HG03135 (cell line): ENCODE results near the gene DISP3.

Source experiments
- ATAC-seq: cut with Tn5 transposase; IDR thresholded peaks from one replicate; pipeline ENCODE4 v1.9.1; 2021; ENCODE audit warnings: mild to moderate bottlenecking, moderate library complexity; ENCODE audit not compliant: unreplicated experiment

Gene DISP3

DNA sequence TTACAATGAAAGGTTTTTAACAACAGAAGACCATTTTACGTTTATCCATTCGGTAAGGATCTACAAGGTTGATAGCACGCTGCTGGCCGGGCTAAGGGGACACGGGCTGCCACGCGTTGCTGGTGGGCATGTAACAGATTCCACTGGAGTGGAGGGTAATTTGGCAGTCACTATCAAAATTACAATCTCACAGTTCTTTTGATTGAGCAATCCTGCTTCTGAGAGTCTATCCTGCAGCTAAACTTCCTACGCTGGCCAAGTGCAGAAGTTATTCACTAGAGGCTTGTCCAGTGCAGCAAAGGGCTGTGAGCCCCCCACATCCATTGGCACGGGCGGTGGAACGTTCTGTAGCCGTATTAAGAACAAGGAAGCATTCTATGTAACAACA, 61.8 kb downstream of the DISP3 start:
- no peak for ATAC-seq

DNA sequence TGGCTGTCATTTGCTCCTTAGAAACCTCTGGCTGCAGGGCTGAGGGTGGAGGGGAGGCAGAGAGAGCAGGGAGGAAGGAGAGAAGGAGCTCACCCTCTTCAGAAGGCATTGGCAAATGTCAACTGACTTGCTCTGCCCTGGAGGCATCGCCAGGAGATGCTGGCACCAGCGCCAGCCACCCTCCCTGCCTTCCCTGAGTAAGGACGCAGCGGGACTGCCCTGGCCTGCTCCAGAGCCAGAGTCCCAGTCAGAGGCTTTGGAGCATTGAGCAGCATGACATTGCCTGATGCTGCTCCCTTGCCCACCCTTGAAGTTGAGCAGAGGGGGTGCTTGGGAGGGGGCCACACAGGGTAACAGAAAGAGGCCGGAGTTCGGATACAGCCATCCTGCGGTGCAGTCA, 62.3 kb downstream of the DISP3 start:
- no peak for ATAC-seq

DNA sequence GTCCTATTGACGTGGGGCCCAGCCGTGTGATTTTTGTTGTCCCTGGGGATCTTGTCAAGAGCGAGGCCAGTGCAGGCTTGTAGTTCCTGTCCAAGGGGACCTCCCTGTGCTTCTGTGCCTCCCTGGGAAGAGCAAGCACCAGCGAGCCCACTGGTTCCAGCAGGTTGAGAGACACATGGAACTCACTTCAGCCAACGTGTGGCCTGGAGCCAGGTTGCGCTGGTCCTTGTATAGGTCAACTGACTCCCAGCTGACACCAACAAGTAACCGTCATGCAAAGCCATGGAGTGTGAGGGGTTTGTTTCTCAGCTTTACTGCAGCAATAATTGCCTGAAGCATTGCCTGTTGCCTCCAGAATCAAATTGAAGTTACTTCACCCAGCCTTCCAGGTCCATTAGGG, 63.0 kb downstream of the DISP3 start:
- ATAC-seq, result no peak

DNA sequence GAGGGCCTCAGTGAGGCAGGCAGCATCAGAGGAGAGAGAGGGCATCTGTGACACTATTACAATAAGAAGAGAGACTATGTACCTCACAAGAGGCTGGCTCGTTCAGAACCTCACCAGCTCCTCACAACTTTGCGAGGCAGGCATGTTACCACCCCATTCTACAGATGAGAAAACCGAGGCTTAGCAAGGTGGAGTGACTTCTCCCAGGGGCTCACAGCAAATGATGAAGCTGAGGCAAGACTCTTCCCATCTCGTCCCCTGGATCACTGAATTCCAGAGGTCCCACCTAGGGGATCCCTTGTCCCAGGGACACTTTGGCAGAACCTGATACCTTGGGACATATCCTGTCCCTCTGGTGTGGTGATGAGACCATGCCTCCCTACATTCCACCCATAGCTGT, 64.4 kb downstream of the DISP3 start:
- ATAC-seq, result no peak

DNA sequence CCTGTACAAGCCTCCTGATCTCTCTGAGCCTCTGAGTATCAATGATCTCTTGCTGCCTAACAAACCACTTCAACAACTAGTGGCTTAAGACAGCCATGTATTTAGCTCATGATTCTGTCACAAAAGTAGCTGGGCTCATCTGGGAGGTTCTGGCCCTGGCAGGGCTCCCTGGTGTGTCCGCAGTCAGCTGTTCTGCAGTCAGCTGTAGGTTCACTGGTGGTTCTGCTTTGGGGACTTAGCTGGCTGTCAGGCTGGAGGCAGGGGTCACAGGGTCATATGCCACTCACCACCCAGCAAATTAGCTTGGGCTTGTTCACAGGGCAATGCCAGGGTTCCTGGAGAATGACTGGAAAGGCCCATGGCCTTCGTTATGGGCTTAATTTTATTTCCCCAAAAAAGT, 64.8 kb downstream of the DISP3 start:
- no peak for ATAC-seq

DNA sequence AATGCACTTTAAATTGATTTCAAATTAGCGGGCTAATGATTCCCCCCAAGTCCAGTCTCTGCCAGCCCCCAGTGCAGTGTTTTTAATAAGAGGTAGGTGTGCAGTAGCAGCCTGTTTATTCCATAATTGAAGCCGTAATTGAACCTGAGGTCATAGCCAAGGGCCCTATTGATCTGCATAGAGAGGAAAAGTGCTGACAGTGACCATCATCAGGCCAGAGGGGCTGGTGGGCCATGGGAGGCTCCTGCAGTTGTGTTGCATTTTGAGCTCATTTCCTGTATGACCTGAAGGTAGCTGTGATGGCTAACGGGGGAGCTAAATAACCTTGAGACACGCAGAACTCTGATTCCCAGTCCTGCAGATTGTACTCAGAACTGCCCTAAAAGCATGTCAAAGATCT, 67.5 kb downstream of the DISP3 start:
- ATAC-seq, result no peak

DNA sequence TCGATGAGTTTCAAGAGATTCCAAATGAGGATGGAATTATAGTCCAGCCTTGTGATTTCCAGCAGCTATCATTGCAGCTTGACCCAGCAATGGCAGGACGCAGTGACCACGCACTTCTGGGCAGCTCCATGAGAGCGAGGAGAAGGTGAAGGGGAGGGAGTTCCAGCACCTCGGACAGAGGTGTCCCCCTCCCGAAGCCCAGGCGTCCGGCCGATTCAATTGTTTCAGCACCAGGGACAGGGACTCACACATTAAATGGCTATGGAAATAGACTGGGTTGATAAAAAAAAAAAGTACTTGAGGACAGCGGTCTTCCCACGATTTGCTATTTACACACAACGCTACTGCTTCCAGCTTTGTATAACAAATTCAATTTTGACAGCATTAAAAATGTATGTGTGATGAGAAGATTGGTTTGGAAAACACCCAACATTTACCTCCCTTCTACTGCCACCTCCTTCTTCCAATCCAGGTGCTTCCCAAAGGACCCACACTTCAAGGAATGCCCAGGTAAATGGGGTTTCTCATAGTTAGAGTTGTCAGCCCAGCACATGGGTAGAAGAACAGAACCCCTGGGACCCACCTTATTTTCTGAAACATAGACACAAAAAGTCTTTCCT, 71.8 kb downstream of the DISP3 start:
- no peak for ATAC-seq

DNA sequence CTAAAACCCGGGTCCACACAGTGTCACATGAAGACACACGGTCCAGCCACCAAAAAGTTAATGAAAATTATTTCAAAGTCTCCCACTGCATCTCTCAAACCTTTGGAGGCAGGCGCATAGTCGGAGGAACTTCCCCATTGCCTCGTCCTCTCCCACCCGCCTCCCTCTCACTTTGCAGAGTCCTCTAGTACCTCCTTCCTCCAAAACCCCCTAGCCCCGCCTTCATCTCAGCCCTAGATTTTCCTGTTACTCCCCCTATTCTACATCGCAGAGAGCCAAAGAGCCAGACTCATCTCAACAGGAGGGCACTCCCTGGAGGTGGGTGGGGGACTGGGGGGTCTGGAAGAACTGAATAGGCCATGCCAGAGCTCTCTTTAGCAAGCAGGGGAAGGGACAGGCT, 79.3 kb downstream of the DISP3 start:
- no peak for ATAC-seq

DNA sequence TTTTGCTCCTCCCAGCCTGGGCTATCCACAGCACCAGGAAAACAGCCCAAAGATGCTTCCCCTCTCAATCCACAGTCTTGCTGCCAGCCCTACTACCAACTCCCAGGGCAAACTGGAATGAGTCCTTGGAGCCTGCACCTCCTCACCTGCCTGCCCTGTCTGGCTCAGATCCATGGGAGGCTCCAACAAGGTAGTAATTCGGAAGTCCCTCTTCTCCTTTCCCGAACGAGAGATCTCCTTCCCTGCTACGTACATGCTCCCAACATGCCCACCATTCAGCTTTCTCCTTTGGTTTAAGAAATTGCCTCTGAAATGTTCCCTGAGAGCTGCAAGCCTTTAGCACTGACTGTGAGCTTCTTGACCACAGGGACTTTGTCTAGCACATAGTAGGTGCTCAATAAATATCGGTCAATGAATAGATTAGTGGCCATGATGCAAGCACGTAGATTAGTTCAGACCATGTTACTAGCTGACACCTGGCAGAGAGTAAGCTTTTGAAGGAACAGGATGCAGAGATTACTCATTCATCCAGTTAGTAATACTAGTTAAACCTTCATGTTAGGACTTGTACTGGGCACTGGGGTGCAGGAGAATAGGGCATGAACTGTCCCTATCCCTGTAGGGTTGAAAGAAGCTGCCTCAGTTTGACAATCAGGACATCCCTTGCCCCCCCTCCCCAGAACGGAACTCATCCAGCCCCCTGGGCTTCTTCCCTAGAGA, 80.1 kb downstream of the DISP3 start:
- ATAC-seq, result no peak

DNA sequence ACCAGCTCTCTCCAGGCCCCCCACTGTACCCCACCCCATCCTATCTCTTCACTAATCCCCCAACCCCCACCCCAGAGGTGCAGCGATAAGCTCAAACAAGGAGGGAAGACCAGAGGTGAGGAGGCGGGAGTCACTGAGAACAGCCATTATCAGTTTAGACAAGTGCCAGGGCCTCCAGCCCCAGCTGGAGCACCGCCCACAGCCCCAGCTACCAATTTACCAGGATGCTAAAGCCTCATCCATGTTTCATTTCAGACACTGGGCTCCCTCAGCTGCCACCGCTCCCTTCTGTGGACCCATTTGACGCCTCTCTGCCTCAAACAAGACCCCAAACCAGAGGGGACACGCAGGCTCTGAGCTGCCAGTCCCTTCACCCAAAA, 80.6 kb downstream of the DISP3 start:
- ATAC-seq, result no peak

DNA sequence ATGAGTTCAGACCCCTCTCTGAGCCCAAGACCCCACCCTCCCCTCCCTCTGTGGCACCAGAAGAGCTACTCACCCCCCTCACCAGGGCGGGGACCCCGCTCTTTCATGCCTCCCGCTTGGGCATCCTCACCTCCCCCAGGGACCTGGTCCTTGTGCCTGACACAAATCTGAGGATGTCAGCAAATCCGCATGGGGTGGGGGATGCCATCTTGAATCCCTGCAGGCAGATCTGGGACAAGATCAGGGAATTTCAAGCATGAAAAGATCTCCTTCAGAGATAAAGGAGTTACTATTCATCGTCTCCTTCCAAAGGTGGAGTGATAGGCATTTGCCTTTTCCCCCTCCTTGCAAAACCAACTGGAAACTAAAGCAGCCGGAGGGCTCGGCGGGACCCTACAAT, 81.1 kb downstream of the DISP3 start:
- ATAC-seq, result no peak

DNA sequence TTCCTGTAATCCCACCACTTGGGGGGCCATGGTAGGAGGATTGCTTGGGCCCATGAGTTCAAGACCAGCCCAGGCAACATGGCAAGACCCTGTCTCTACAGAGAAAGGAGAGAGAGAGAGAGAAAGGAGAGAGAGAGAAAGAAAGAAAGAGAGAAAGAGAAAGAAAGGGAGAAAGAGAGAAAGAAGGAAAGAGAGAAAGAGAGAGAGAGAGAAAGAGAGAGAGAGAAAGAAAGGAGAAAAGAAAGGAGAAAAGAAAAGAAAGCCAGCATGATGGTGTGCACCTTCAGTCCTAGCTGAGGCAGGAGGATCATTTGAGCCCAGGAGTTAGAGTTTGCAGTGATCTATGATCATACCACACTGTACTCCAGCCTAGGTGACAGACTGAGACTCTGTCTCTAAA, 82.8 kb downstream of the DISP3 start:
- ATAC-seq, result no peak

DNA sequence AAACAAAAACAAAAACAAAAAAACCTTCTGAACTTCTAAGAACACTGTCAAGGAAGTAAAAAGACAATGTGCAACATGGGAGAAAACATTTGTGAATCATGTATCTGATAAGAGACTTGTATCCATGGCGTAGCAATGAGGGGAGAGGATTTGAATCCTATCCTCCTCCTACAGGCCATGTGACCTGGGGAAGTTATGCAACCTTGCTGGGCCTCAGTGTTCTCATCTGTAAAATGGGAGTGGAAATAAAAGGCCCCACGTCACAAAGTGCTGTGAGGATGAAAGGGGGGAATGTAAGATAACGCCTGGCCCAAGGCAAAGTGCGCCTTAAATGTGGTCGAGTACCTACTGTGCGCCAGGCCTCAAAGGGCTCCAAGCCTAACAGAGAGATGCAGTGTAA, 83.7 kb downstream of the DISP3 start:
- ATAC-seq, result no peak

DNA sequence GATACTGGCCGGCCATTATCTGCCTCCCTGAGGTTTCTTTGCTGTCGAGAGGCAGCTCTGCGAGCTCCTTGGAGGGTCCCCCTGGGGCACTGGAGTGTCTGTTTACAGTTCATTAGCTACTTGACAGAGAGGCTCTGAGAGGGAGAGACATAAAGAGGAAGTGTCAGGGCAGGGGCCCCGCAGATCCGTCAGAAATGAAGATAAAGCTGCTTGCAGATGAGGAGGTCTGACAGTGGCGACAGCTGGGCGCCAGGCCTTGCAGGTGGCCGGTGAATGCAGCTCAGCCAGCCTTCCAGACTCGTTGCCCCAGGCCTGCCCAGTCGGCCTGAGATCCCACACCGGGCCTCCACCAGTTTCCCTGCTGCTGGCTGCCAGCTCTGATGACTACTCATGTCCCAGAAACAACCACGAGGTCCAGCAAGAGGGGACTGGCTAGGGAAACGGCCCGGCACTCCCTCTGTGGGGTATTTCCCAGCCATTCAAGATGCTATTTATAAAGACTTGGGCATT, 84.7 kb downstream of the DISP3 start:
- no peak for ATAC-seq

DNA sequence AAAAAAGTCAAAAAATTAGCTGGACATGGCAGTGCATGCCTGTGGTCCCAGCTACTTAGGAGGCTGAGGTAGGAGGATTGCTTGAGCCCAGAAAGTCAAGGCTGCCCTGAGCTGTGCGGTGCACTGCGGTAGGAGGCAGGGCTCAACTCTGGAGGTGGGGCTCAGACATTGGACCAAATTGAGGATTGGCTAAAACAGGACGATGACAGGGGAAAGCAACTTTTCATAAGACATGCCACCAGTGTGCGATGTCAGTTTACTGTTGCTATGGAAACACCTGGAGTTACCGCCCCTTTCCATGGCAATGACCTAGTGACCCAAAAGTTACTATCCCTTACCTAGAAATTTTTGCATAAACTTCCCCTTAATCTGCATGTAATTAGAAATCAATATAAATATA, 85.3 kb downstream of the DISP3 start:
- ATAC-seq, result no peak

DNA sequence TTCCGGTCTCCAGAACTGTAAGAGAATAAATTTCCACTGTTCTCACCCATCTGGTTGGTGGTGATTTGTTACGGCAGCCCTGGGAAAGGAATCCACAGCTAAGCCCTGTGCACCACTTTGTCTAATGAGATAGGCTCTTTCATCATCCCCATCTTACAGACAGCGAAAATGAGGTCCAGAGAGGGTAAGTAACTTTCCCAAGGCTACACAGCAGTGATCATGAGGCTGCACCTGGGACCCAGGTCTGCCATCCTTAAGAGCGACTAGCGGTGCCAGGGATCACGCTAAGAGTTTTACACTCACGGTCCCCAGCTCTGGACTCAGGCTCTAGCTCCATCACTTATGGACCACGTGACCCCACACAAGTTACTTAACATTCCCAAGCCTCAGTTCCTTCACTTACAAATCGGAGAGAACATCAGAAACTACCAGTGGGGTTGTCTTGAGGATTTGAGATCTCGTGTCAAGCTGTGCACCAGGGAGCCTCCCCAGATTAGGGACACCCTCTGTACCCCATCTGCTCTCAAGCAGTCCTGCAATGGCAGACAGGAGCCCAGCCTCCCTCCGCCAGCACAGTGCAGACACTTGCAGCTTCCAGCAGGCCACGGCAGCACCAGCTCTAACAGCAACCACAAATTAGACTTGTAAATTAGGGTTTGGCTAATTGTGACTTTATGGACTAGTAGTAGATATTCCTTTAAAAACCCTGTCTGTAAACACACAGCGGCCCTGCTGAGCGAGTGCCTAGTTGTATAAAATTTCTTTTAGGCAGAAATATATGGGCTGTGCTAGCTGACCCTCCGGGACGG, 87.3 kb downstream of the DISP3 start:
- ATAC-seq, result no peak

DNA sequence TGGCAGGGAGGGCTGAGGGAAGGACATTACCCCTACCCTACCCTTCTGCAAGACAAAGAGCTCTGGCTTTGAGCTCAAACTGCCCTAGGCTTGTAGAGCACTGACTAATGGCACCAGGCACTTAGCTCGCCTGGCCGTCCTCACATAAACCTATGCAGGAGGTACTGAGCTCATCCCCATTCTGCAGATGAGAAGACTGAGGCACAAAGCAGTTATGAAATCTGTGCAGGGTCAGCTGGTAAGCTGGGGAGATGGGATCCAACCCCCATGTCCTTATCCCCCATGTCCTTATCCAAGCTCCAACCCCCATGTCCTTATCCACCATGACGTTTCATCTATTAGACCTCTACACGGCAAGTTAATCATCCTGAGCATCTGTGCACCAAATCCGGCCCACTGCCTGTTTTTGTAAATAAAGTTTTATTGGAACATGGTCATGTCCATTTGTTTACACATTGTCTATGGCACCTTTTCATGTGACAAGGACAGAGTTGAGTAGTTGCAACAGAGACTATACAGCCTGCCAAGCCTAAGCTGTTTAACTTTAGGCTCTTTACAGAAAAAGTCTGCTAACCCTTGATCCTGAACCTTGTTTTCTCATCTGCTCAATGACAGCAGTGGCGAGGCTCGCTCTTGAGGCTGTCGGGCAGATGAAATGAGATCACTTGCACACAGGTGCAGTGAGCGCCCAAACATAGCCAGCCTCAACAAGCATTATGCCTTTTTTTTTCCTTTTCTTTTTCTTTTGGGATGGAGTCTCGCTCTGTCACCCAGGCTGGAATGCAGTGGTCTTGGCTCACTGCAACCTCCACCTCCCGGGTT, 88.5 kb downstream of the DISP3 start:
- ATAC-seq, result no peak

DNA sequence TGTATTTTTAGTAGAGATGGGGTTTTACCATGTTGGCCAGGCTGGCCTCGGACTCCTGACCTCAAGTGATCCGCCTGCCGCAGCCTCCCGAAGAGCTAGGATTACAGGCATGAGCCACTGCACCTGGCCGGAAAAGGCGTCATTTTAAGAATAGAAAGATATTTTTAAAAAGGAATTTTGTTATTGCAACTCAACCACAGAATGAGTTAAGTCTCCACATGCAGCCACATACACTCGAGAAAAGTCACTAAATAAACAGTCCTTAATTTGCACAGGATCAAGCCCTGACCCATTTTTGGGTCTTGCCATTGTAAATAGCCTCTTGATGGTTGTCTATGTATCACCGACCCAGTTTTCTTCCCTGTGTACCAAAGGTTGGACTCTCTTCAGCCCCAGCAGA, 89.7 kb downstream of the DISP3 start:
- ATAC-seq, result no peak

DNA sequence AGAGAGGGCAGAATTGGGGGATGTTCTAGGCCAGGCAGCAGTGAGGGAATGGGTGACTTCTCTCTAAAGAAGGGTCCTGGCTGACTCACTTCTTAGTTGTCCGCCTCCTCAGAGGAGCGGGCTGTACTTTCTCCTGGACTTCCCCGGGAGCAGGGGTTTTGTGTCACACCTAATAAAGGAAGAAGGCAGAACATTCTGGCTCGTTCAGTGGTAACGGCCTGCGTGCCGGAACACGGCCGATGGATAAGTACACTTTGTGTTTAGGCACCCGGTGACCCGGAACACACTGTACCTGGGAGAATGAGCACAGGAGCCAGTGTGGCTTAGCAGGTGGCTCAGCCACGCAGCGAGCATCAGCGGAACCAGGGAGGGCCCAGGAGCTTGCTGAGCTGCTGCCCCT, 90.6 kb downstream of the DISP3 start:
- no peak for ATAC-seq

DNA sequence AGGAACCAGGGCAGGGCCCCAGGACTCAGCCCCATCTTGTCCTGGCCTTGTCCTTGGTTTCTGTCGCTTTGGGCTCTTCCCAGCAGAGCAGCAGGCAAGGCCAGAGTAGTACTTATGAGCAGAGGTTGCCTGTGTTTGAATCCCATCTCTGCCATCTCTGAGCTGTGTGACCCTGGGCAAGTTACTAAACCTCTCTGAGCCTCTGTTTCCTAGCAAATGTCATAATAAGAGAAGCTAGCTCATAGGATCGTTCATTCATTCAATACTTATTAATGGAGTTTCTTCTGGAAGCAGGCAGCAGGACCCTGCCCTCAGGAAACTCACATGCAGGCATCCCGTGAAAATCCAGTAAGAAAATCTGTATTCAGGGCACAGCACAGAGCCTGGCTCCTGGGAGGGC, 91.0 kb downstream of the DISP3 start:
- ATAC-seq, result no peak

DNA sequence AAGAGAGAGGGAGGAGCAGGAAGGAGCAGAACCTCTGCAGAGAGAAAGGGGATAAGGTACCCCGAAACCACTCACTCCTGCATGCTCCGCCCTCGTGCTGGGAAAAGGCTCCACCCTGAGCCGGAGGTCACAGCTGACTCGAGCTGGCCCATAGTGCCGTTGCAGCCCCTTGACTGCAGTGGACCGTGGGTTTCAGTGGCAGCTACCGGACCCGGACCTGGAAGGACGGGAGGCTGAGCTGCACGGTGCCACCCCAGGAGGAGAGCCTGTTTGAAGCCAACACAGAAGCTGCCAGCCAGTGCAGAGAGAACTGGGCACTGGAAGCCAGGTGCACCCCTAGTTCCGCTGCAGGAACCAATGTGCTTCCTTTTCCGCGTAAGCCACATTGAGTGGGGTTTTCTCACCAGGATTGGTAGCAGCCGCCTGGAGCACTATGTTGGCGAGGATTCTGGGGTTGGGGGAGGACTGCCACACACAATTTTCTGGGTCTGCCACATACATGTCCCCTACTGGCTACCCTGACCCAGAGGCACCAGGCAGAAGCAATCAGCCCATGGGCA, 91.9 kb downstream of the DISP3 start:
- ATAC-seq, result no peak
